ENCODE measurements around the gene CD7. TPM values are rescaled to one million over a fixed set of nuclear protein-coding genes. Genes with fewer than 3 reads are reported as not detected.

Gene CD7
- total and polyA plus RNA-seq, 9 of the 15 experiments (the other 6 are each of a cell fraction or from before 2014, with no cell fraction given), result 0.21 to 0.35 TPM; not detected in 7

DNA sequence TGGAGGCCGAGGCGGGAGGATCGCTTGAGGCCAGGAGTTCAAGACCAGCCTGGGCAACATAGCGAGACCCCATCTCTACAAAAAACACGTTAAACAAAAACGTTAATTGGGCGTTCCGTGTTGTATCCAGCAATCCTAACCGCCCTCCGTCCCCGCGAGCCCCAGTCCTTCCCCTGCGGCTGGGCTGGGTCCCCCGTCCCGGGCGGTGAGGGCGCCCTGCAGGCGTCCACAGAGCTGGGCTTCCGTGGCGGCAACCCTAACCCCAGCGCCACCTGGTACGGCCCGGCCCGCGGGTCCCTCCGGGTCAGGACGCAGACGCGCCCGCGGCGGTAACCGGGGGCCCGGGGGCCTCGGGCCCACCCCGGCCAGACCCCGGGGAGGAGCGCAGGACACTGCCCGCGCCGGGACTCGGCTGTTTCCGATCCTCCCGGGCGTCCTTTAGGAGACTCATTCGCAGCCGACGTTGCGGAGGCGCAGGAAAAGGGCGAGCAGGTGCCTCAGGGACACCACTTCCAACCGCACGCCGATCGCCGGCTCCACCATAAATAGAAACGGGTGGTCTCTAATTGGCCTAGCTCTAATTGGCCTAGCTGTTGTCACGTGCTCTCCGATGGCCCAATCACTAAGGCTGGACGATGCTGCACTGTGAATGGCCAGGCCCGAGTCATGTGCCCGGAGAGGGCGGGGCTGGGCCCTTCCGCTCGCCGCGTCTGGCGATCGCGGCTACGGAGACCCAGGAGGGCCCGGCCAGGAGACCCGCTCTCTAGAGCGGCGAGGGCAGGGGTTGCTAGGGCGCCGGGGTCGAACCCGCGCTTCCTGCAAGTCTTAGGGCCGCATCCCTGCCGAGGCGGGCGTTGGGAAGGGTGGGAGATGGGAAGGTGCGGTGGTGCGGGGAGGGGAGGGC lies 24.9 kb downstream of the CD7 start (continued):
- TF ChIP-seq SP1 (CRISPR knock-in tag; IDR thresholded peaks at IDR 0.05) (peak; percentile 84; the same call in 1 of the 2 replicates), MCM2 (IDR thresholded peaks at IDR 0.05; ENCODE audit: low read depth) (no peak), ZNF75A (CRISPR knock-in tag; IDR thresholded peaks at IDR 0.05) (no peak), SMC3 (conservative IDR thresholded peaks at IDR 0.05; ENCODE audit: insufficient read depth, low read depth, low read length) (no peak), TAF15 (IDR thresholded peaks at IDR 0.05; ENCODE audit: low read depth, low read length) (no peak), POLR2AphosphoS2 (IDR thresholded peaks at IDR 0.05; ENCODE audit: low read length) (peak; percentile 79; the same call in 1 of the 2 replicates), BACH1 (tag; IDR thresholded peaks at IDR 0.05) (no peak), MED1 (CRISPR knock-in tag; IDR thresholded peaks at IDR 0.05; ENCODE audit: borderline replicate concordance) (no peak), HDGF (IDR thresholded peaks at IDR 0.05) (no peak), ZNF140 (CRISPR knock-in tag; IDR thresholded peaks at IDR 0.05) (no peak), EP300 (IDR thresholded peaks at IDR 0.05; ENCODE audit: low read length) (no peak; the same call in 1 of the 2 replicates), CHD2 (IDR thresholded peaks at IDR 0.05; ENCODE audit: low read depth, low read length) (peak; percentile 57), TBL1XR1 (IDR thresholded peaks at IDR 0.05; ENCODE audit: low read length in 2 of 2) (peak in 1 of 2 experiments; percentile 37; a peak in 1 of 4 replicates), MAFK (IDR thresholded peaks at IDR 0.05; ENCODE audit: low read length) (no peak), CBX1 (IDR thresholded peaks at IDR 0.05; ENCODE audit: low read depth) (no peak), XRCC4 (IDR thresholded peaks at IDR 0.05; ENCODE audit: extremely low read depth, insufficient read depth, insufficient read length) (no peak), RUNX1 (IDR thresholded peaks at IDR 0.05; ENCODE audit: low read depth) (no peak), CBFA2T3 (IDR thresholded peaks at IDR 0.05) (no peak; the same call in 1 of the 2 replicates), MYNN (IDR thresholded peaks at IDR 0.05) (0 out of 2 replicates have a peak, but pooled peaks have one; percentile 29), MYNN (CRISPR knock-in tag; IDR thresholded peaks at IDR 0.05) (no peak), TEAD2 (tag; IDR thresholded peaks at IDR 0.05) (no peak), CREB1 (IDR thresholded peaks at IDR 0.05) (no peak), CREB1 (CRISPR knock-in tag; IDR thresholded peaks at IDR 0.05) (0 out of 2 replicates have a peak, but pooled peaks have one; percentile 50), NFYB (IDR thresholded peaks at IDR 0.05; ENCODE audit: extremely low read depth, insufficient read length) (peak; percentile 92), DMBX1 (CRISPR knock-in tag; IDR thresholded peaks at IDR 0.05; ENCODE audit: borderline replicate concordance) (peak; percentile 22; the same call in 1 of the 2 replicates), ZBTB17 (CRISPR knock-in tag; IDR thresholded peaks at IDR 0.05) (peak; percentile 66; the same call in 1 of the 2 replicates)
- TF ChIP-seq, protein P1, sequence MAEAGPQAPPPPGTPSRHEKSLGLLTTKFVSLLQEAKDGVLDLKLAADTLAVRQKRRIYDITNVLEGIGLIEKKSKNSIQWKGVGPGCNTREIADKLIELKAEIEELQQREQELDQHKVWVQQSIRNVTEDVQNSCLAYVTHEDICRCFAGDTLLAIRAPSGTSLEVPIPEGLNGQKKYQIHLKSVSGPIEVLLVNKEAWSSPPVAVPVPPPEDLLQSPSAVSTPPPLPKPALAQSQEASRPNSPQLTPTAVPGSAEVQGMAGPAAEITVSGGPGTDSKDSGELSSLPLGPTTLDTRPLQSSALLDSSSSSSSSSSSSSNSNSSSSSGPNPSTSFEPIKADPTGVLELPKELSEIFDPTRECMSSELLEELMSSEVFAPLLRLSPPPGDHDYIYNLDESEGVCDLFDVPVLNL (CRISPR knock-in tag; IDR thresholded peaks at IDR 0.05; ENCODE audit: low read depth), result peak; percentile 29; the same call in 1 of the 2 replicates
- TF ChIP-seq, protein P2, sequence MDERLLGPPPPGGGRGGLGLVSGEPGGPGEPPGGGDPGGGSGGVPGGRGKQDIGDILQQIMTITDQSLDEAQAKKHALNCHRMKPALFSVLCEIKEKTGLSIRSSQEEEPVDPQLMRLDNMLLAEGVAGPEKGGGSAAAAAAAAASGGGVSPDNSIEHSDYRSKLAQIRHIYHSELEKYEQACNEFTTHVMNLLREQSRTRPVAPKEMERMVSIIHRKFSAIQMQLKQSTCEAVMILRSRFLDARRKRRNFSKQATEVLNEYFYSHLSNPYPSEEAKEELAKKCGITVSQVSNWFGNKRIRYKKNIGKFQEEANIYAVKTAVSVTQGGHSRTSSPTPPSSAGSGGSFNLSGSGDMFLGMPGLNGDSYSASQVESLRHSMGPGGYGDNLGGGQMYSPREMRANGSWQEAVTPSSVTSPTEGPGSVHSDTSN (CRISPR knock-in tag; IDR thresholded peaks at IDR 0.05; ENCODE audit: low read depth), result no peak
- TF ChIP-seq, protein P2 (tag; conservative IDR thresholded peaks at IDR 0.05; ENCODE audit: low read depth), result no peak

Measured in K562 (cell line).